GM12865 (cell line): ENCODE data around the gene RPL10A.
"Not testable (repeated sequence)": the region's sequence is repeated elsewhere in the genome, so short reads cannot be mapped to it uniquely, and the experiment has no call there.

Experiments
- DNase-seq: peaks from one replicate; pipeline ENCODE4 v3.0.0; 2010; ENCODE audit warnings: low read depth
- H3K4me3 ChIP-seq: 2 replicates; pipeline ENCODE4 v1.5.1; 2011; ENCODE audit warnings: mild to moderate bottlenecking, low read depth, low read length, control low read depth
- TF ChIP-seq, protein P1 (sequence below): IDR thresholded peaks from 2 replicates; pipeline ENCODE4 v1.5.1; 2011; ENCODE audit warnings: low read length, control low read depth, low read depth, inconsistent platforms; ENCODE audit not compliant: insufficient read depth; ENCODE audit errors: missing control alignments

Gene RPL10A

DNA sequence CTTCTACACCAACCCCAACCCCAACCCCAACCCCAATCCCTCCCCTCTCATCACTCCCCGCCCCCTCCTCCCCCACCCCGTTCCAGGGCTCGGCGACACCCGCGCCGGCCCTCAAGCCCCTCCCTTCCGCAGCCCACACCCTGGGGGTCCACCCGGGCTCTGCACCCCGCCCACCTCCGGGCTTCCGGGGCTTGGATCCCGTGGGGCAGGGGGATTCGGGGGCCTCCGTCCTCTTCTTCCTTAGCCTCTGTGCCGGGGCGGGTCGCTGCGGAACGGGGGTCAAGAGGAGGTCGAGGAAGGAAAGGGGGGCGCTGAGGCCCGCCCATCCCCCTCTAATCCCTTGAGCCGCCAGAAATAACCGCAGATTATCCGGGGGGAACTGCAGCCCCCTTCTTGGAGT, 43.8 kb downstream of the RPL10A start:
- no peak overlapping the region for H3K4me3 ChIP-seq
- TF ChIP-seq, protein P1, sequence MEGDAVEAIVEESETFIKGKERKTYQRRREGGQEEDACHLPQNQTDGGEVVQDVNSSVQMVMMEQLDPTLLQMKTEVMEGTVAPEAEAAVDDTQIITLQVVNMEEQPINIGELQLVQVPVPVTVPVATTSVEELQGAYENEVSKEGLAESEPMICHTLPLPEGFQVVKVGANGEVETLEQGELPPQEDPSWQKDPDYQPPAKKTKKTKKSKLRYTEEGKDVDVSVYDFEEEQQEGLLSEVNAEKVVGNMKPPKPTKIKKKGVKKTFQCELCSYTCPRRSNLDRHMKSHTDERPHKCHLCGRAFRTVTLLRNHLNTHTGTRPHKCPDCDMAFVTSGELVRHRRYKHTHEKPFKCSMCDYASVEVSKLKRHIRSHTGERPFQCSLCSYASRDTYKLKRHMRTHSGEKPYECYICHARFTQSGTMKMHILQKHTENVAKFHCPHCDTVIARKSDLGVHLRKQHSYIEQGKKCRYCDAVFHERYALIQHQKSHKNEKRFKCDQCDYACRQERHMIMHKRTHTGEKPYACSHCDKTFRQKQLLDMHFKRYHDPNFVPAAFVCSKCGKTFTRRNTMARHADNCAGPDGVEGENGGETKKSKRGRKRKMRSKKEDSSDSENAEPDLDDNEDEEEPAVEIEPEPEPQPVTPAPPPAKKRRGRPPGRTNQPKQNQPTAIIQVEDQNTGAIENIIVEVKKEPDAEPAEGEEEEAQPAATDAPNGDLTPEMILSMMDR: no peak
- no peak for DNase-seq

GRCh38 chr6:35512740-35513139, 44.5 kb downstream of the RPL10A start, which contains the start of gene TULP1:
Gene TULP1 (minus strand): TSS chr6:35512896. CDS start chr6:35512858, 38 bp downstream.
- DNase-seq: no peak
- H3K4me3 ChIP-seq: no peak within 1 kb of the TSS
- TF ChIP-seq, protein P1: no peak

GRCh38 chr6:35514587-35514986, 46.4 kb downstream of the RPL10A start:
- H3K4me3 ChIP-seq: no peak overlapping the region
- no peak for DNase-seq
- TF ChIP-seq, protein P1: no peak

DNA sequence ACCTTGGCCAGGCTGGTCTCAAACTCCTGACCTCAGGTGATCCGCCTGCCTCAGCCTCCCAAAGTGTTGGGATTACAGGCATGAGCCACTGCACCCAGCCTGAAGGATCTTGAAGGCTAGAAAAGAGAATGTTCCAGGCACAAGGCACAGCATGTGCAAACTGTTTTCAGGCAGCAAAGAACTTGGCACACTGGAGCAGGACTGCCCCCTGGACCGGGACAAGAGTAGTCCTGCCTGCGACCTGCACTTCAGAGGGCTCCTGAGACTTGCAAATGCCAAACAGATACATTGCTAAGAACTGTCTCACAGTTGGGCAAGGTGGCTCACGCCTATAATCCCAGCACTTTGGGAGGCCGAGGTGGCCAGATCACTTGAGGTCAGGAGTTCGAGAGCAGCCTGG, 47.7 kb downstream of the RPL10A start:
- H3K4me3 ChIP-seq, DNase-seq: not testable (repeated sequence)

DNA sequence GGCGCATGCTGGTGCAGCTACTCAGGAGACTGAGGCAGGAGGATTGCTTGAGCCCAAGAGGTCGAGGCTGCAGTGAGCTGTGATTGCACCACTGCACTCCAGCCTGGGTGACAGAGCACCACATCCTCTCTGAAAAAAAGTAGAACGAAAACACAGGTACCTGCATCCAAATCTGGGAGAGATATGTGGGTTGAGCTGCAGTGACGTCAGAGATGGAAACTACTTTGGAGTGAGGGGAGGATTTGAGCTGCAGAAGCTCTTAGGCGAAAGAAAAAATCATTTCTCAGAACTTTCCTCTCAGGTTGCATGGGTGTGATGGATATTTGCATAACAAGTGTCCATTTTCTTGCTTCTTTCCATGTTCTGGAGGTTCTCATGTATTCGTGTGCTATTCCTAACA, 48.5 kb downstream of the RPL10A start:
- TF ChIP-seq, protein P1: no peak
- DNase-seq: no peak
- no peak overlapping the region for H3K4me3 ChIP-seq

DNA sequence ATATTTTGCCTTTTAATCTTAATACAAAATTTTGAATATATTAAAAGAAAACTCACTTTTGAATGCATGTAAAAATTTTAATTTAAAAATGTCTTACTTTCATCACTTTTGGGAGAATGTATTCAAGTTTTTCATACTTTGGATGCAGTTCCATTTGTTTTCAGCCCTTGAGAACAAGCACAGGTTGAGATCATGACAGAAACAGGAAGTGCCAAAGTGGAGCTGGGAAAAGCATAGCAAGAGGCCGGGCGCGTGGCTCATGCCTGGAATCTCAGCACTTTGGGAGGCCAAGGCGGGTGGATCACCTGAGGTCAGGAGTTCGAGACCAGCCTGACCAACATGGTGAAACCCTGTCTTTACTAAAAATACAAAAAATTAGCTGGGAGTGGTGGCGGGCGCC, 49.8 kb downstream of the RPL10A start:
- not testable (repeated sequence) for H3K4me3 ChIP-seq, DNase-seq

GRCh38 chr6:35518566-35519312, 50.5 kb downstream of the RPL10A start:
- TF ChIP-seq, protein P1: no peak
- DNase-seq: no peak
- no peak overlapping the region for H3K4me3 ChIP-seq

DNA sequence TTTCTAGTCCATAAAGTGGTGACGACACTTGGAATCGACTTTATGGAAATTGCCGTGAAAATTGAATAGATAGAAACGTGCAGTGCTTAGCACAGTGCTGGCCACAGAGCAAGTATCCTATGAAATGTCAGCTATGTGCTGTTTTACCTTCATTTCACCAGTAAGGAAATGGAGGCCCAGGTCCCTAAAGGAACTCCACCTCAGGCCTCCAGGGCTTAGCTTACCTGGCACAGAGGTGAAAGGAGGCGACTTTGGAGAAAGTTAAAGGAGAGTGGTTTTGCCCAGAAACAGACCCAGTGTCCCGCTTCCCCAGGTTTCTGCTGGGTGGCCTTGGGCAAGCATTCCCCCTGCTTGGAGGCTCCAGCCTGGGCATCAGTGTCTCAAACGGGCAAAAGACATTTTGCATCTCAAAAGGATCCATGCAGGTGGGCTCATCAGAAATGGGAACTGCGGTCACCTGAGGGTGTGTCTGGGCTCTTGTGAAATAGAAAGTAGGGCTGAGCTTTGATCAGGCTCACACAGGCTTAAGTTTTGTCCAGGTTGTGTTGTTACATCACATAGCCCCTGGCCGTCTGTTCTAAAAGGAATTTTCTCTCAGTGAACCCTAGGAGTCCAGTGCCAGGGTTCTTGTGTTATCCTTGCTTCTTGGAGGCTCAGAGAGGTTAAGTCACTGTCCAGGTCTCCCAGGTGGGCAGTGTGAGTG, 51.3 kb downstream of the RPL10A start:
- TF ChIP-seq, protein P1: no peak
- no peak overlapping the region for H3K4me3 ChIP-seq
- DNase-seq: no peak
